Stomach (tissue), 4 donors: ENCODE data around the gene SUCO.

Experiments used
- EP300 ChIP-seq: sonication (generic); formaldehyde crosslinking; IDR thresholded peaks from one replicate; pipeline ENCODE4 v1.6.1; 2017; ENCODE audit warnings: antibody characterized with exemption
- POLR2A ChIP-seq, 4 donors: fragments of 450-650 bp; IDR thresholded peaks; one replicate each; pipeline ENCODE4 v1.6.1; 2016; ENCODE audit warnings: antibody characterized with exemption in 4 of 4, control low read depth in 2 of 4, mild to moderate bottlenecking in 1 of 4, moderate library complexity in 1 of 4
- TF ChIP-seq, protein P1 (sequence below), 7 experiments: fragments of 450-650 bp in 4 of 7; fragments of 200-600 bp in 3 of 7; sonication (generic) in 3 of 7; IDR thresholded peaks; one replicate each; pipeline ENCODE4 v1.5.1; 2016 to 2019; ENCODE audit warnings: antibody characterized with exemption in 7 of 7, control low read depth in 2 of 7, mild to moderate bottlenecking in 1 of 7

DNA sequence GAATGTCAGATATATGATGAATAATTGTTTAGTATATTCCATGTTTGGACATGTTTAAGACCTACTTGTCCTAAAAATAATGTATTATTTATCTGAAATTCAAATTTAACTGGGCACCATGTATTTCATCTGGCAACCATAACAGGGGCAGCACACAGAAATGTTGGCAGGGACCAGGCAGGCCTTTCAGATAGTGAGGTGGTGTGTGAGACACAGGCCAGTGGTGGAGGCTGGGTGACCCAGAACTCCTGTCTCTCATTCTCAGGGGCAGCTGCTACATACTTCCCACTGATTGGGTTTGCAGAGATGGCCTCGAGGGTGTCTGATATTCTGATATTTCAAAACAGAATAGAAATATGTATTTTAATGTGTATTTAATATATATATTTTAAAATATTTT lies 124.6 kb downstream of the SUCO start:
- TF ChIP-seq, protein P1, sequence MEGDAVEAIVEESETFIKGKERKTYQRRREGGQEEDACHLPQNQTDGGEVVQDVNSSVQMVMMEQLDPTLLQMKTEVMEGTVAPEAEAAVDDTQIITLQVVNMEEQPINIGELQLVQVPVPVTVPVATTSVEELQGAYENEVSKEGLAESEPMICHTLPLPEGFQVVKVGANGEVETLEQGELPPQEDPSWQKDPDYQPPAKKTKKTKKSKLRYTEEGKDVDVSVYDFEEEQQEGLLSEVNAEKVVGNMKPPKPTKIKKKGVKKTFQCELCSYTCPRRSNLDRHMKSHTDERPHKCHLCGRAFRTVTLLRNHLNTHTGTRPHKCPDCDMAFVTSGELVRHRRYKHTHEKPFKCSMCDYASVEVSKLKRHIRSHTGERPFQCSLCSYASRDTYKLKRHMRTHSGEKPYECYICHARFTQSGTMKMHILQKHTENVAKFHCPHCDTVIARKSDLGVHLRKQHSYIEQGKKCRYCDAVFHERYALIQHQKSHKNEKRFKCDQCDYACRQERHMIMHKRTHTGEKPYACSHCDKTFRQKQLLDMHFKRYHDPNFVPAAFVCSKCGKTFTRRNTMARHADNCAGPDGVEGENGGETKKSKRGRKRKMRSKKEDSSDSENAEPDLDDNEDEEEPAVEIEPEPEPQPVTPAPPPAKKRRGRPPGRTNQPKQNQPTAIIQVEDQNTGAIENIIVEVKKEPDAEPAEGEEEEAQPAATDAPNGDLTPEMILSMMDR (IDR thresholded peaks at IDR 0.05), result no peak
- TF ChIP-seq EP300, result no peak
- TF ChIP-seq POLR2A (IDR thresholded peaks at IDR 0.05), result no peak
